HEK293 (cell line): ENCODE results near the gene GRK5.

ENCODE experiments used
- CTCF ChIA-PET: fragments of 350-600 bp; formaldehyde crosslinking; extraction: SDS; loops from one replicate; lab custom pipeline; 2021; ENCODE audit warnings: antibody characterized with exemption; lab: Yijun Ruan, JAX
- POLR2A ChIA-PET: fragments of 300-600 bp; formaldehyde crosslinking; extraction: SDS; loops from one replicate; lab custom pipeline; 2020; ENCODE audit warnings: antibody characterized with exemption, inconsistent platforms; lab: Yijun Ruan, JAX
- H3K27ac ChIP-seq: fragments of 200-500 bp; sonication (Bioruptor generic); 2 replicates; pipeline ENCODE4 v1.5.1; 2014; ENCODE audit warnings: low read depth, low read length, control low read depth, inconsistent platforms; ENCODE audit errors: extremely low read depth
- H3K36me3 ChIP-seq, 2 experiments: fragments of 200-500 bp in 1 of 2; sonication (Bioruptor generic) in 1 of 2; 1 replicate in 1 of 2; 2 replicates in 1 of 2; pipeline ENCODE4 v1.5.1; 2014 to 2017; ENCODE audit warnings: inconsistent platforms in 2 of 2, low read length in 2 of 2; ENCODE audit not compliant: control insufficient read depth in 2 of 2, insufficient read depth in 1 of 2
- H3K4me1 ChIP-seq: fragments of 200-500 bp; sonication (Bioruptor generic); 2 replicates; pipeline ENCODE4 v1.5.1; 2014; ENCODE audit warnings: mild to moderate bottlenecking, low read length, inconsistent platforms; ENCODE audit not compliant: control insufficient read depth, insufficient read depth
- H3K4me3 ChIP-seq: 2 replicates; pipeline ENCODE4 v1.5.1; 2011; ENCODE audit warnings: low read depth, mild to moderate bottlenecking, control low read depth, low read length, moderate library complexity
- H3K9me3 ChIP-seq: fragments of 200-500 bp; sonication (Bioruptor generic); 2 replicates; pipeline ENCODE4 v1.5.1; 2014; ENCODE audit warnings: low read depth, low read length, inconsistent platforms; ENCODE audit not compliant: control insufficient read depth, insufficient read depth
- GLIS2 ChIP-seq: fragments of 450-650 bp; formaldehyde crosslinking; IDR thresholded peaks from 2 replicates; pipeline ENCODE4 v1.5.1; 2016; ENCODE audit warnings: missing biosample characterization, missing genetic modification characterization
- HOXC10 ChIP-seq: sonication (generic); formaldehyde crosslinking; IDR thresholded peaks from 2 replicates; pipeline ENCODE4 v1.8.1; 2023; ENCODE audit warnings: mild to moderate bottlenecking, missing genetic modification reagents
- KLF1 ChIP-seq: fragments of 450-650 bp; formaldehyde crosslinking; IDR thresholded peaks from 2 replicates; pipeline ENCODE4 v1.5.1; 2016; ENCODE audit warnings: missing biosample characterization, missing genetic modification characterization
- KLF10 ChIP-seq: fragments of 450-650 bp; IDR thresholded peaks from 2 replicates; pipeline ENCODE4 v1.5.1; 2018; ENCODE audit warnings: missing biosample characterization, mild to moderate bottlenecking, missing genetic modification characterization
- YY2 ChIP-seq: fragments of 450-650 bp; formaldehyde crosslinking; IDR thresholded peaks from 2 replicates; pipeline ENCODE4 v1.5.1; 2016; ENCODE audit warnings: missing biosample characterization, missing genetic modification characterization
- ZFP3 ChIP-seq: fragments of 450-650 bp; formaldehyde crosslinking; IDR thresholded peaks from 2 replicates; pipeline ENCODE4 v1.5.1; 2016; ENCODE audit warnings: low read depth, missing biosample characterization, missing genetic modification characterization
- ZFP37 ChIP-seq: fragments of 450-650 bp; formaldehyde crosslinking; IDR thresholded peaks from 2 replicates; pipeline ENCODE4 v1.5.1; 2016; ENCODE audit warnings: missing biosample characterization, missing genetic modification characterization
- ZNF112 ChIP-seq: fragments of 450-650 bp; formaldehyde crosslinking; IDR thresholded peaks from 2 replicates; pipeline ENCODE4 v1.5.0; 2017; ENCODE audit warnings: missing biosample characterization, missing genetic modification characterization
- ZNF138 ChIP-seq: fragments of 450-650 bp; formaldehyde crosslinking; IDR thresholded peaks from 2 replicates; pipeline ENCODE4 v1.5.1; 2016; ENCODE audit warnings: missing biosample characterization, missing genetic modification characterization, borderline replicate concordance
- ZNF211 ChIP-seq: fragments of 450-650 bp; formaldehyde crosslinking; IDR thresholded peaks from 2 replicates; pipeline ENCODE4 v1.5.1; 2016; ENCODE audit warnings: low read depth, missing biosample characterization, missing genetic modification characterization
- ZNF223 ChIP-seq: fragments of 450-650 bp; formaldehyde crosslinking; IDR thresholded peaks from 2 replicates; pipeline ENCODE4 v1.5.1; 2016; ENCODE audit warnings: missing biosample characterization, missing genetic modification characterization
- ZNF248 ChIP-seq: fragments of 450-650 bp; formaldehyde crosslinking; IDR thresholded peaks from 2 replicates; pipeline ENCODE4 v1.5.1; 2017; ENCODE audit warnings: missing biosample characterization, missing genetic modification characterization
- ZNF292 ChIP-seq: fragments of 450-650 bp; formaldehyde crosslinking; IDR thresholded peaks from 2 replicates; pipeline ENCODE4 v1.5.1; 2016; ENCODE audit warnings: low read depth, missing biosample characterization, missing genetic modification characterization, borderline replicate concordance
- ZNF394 ChIP-seq: fragments of 450-650 bp; formaldehyde crosslinking; IDR thresholded peaks from 2 replicates; pipeline ENCODE4 v1.5.1; 2016; ENCODE audit warnings: missing biosample characterization, missing genetic modification characterization, mild to moderate bottlenecking, moderate library complexity, borderline replicate concordance
- ZNF426 ChIP-seq: fragments of 450-650 bp; formaldehyde crosslinking; IDR thresholded peaks from 2 replicates; pipeline ENCODE4 v1.5.1; 2017; ENCODE audit warnings: missing biosample characterization, missing genetic modification characterization, mild to moderate bottlenecking, inconsistent platforms, moderate library complexity
- ZNF513 ChIP-seq: fragments of 450-650 bp; IDR thresholded peaks from 2 replicates; pipeline ENCODE4 v1.5.1; 2018; ENCODE audit warnings: missing biosample characterization, missing genetic modification characterization
- ZNF521 ChIP-seq: fragments of 450-650 bp; formaldehyde crosslinking; IDR thresholded peaks from 2 replicates; pipeline ENCODE4 v1.5.1; 2017; ENCODE audit warnings: missing biosample characterization, mild to moderate bottlenecking, missing genetic modification characterization
- ZNF555 ChIP-seq: fragments of 450-650 bp; formaldehyde crosslinking; conservative IDR thresholded peaks from 2 replicates; pipeline ENCODE4 v1.5.1; 2017; ENCODE audit warnings: missing biosample characterization, mild to moderate bottlenecking, missing genetic modification characterization, inconsistent platforms
- ZNF629 ChIP-seq: fragments of 450-650 bp; formaldehyde crosslinking; IDR thresholded peaks from 2 replicates; pipeline ENCODE4 v1.5.1; 2017; ENCODE audit warnings: missing biosample characterization, missing genetic modification characterization
- ZNF692 ChIP-seq: fragments of 450-650 bp; formaldehyde crosslinking; IDR thresholded peaks from 2 replicates; pipeline ENCODE4 v1.5.1; 2016; ENCODE audit warnings: missing biosample characterization, missing genetic modification characterization
- ZNF777 ChIP-seq: fragments of 450-650 bp; formaldehyde crosslinking; IDR thresholded peaks from 2 replicates; pipeline ENCODE4 v1.5.1; 2017; ENCODE audit warnings: missing biosample characterization, missing genetic modification characterization, borderline replicate concordance
- ZSCAN23 ChIP-seq: fragments of 450-650 bp; formaldehyde crosslinking; IDR thresholded peaks from 2 replicates; pipeline ENCODE4 v1.5.1; 2016; ENCODE audit warnings: missing biosample characterization, missing genetic modification characterization
- TF ChIP-seq, protein P1 (sequence below): fragments of 450-650 bp; formaldehyde crosslinking; IDR thresholded peaks from 2 replicates; pipeline ENCODE4 v1.5.1; 2017; ENCODE audit warnings: missing biosample characterization, missing genetic modification characterization

Gene GRK5

DNA sequence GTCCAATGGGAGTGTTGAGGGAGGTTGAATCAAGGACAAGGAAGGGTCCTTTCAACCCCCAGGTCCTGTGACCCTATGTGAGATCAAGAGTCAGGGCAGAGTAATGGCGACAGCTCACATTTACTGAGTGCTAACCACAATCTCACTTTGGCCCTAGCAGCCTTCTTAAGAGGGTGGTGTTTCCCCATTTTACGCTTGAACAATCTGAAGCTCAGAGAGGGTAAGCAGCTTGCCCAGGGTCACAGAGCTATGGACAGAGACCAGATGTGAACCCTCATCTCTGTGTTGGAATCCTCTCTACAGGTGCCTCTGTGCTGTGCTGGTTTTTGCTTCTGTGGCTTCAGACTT, 102.0 kb downstream of the GRK5 start (continued):
- no peak for TF ChIP-seq YY2 (tag by site-specific recombination)
- no peak for TF ChIP-seq ZNF521 (tag by site-specific recombination)

DNA sequence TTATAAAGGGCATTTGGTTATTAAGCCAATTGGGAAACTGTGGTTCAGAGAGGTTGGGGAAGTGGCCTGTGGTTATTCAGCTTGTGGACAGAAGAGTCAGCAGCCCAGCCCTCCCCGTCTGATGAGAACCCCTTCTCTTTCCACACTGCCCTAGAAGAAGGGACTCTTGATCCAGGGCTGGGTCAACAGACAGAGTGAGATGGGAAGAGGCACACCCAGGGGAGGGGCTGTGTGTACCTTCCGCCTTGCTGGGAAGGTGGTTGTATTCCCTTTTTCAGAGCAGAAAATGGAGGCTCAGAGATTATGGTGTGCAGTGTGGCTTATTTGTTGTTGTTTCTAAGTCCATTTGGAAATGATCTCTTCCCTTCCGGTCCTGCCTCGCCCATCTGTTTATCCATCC, 103.4 kb downstream of the GRK5 start:
- POLR2A ChIA-PET, result no interaction called here
- Histone ChIP-seq H3K4me3 (no peak overlapping the region), H3K36me3 (no peaks in the 10 kb centered on the region), H3K4me1 (peaks cover 9% of the 10 kb centered on the region), H3K9me3 (no peaks in the 10 kb centered on the region), H3K27ac (no peak overlapping the region)
- no peak for TF ChIP-seq ZNF692 (tag by site-specific recombination)
- TF ChIP-seq ZNF292 (tag by site-specific recombination), result no peak
- peak; percentile 78 for TF ChIP-seq KLF1 (tag by site-specific recombination)
- TF ChIP-seq ZNF112 (tag by site-specific recombination), result no peak
- no peak for TF ChIP-seq ZNF513 (tag by site-specific recombination)
- TF ChIP-seq, all 188 proteins: peak for 1
- CTCF ChIA-PET, result no interaction called here

DNA sequence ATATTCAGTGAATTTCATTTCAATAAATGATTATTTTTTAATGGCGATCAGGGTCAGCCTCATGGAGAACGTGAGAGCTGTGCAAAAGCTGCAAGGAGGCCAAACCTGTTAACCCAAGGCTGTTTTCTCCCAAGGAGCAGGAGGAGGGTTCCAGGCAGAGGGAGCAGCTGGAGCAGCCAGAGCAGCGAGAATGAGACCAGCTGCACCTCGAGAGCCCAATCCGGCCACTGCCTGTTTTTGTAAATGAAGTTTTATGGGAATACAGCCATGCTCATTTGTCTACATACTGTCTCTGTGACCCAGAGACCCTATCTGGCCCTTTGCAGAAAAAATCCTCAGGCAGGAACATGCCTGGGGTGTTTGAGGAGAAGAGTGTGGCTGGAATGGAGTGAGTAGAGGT, 104.9 kb downstream of the GRK5 start:
- no peak overlapping the region for H3K27ac ChIP-seq
- ChIA-PET CTCF (interaction anchor here (0.9 kb wide), 1 partner anchor 14 kb away, joined by 3 read pairs; no protein-coding TSS in a partner anchor), POLR2A (no interaction called here)
- no peaks in the 10 kb centered on the region for H3K36me3 ChIP-seq
- H3K4me3 ChIP-seq, result no peak overlapping the region
- TF ChIP-seq ZNF777 (tag by site-specific recombination), result no peak
- TF ChIP-seq ZNF394 (tag by site-specific recombination), result peak; percentile 54; the same call in 1 of the 2 replicates
- no peaks in the 10 kb centered on the region for H3K9me3 ChIP-seq
- peaks cover 21% of the 10 kb centered on the region for H3K4me1 ChIP-seq

- CTCF ChIA-PET, result no interaction called here
- no peak for TF ChIP-seq HOXC10 (CRISPR knock-in tag)
- TF ChIP-seq ZNF426 (tag by site-specific recombination), result no peak
- no peak for TF ChIP-seq ZNF223 (tag by site-specific recombination)
- no peak for TF ChIP-seq ZNF692 (tag by site-specific recombination)
- TF ChIP-seq KLF10 (tag by site-specific recombination), result no peak
- 0 out of 2 replicates have a peak, but pooled peaks have one; percentile 59 for TF ChIP-seq ZSCAN23 (tag by site-specific recombination)
- TF ChIP-seq ZFP3 (tag by site-specific recombination), result no peak
- no peak for TF ChIP-seq ZNF211 (tag by site-specific recombination)
- TF ChIP-seq ZFP37 (tag by site-specific recombination), result no peak
- TF ChIP-seq, protein P1, sequence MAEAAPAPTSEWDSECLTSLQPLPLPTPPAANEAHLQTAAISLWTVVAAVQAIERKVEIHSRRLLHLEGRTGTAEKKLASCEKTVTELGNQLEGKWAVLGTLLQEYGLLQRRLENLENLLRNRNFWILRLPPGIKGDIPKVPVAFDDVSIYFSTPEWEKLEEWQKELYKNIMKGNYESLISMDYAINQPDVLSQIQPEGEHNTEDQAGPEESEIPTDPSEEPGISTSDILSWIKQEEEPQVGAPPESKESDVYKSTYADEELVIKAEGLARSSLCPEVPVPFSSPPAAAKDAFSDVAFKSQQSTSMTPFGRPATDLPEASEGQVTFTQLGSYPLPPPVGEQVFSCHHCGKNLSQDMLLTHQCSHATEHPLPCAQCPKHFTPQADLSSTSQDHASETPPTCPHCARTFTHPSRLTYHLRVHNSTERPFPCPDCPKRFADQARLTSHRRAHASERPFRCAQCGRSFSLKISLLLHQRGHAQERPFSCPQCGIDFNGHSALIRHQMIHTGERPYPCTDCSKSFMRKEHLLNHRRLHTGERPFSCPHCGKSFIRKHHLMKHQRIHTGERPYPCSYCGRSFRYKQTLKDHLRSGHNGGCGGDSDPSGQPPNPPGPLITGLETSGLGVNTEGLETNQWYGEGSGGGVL (tag by site-specific recombination), result 0 out of 2 replicates have a peak, but pooled peaks have one; percentile 13
- no peak for TF ChIP-seq GLIS2 (tag by site-specific recombination)
- no peak for TF ChIP-seq ZNF138
- no peak for TF ChIP-seq ZNF555 (tag by site-specific recombination)
- no peak for TF ChIP-seq ZNF629
- TF ChIP-seq ZNF248 (tag by site-specific recombination), result 0 out of 2 replicates have a peak, but pooled peaks have one; percentile 16
Measured at GRCh38 chr10:119313024-119313423, 105.7 kb downstream of the GRK5 start.

More at GRCh38 chr10:119313024-119313423, 105.7 kb downstream of the GRK5 start:
- H3K4me1 ChIP-seq, result peaks cover 26% of the 10 kb centered on the region
- POLR2A ChIA-PET, result no interaction called here
- no peaks in the 10 kb centered on the region for H3K36me3 ChIP-seq
- H3K4me3 ChIP-seq, result no peak overlapping the region
- no peaks in the 10 kb centered on the region for H3K9me3 ChIP-seq
- H3K27ac ChIP-seq, result no peak overlapping the region
